Lower lobe of right lung (tissue), 2 donors: ENCODE results near the gene SLC49A3. TPM values are rescaled to one million over a fixed set of nuclear protein-coding genes. Genes with fewer than 3 reads are reported as not detected.

Experiments used
- ATAC-seq, 2 donors: fragments of 200-7000 bp; cut with Tn5 transposase; one replicate each; pipeline ENCODE4 v1.9.1; 2020 to 2022; ENCODE audit warnings: mild to moderate bottlenecking in 2 of 2, moderate library complexity in 2 of 2
- DNase-seq: peaks from one replicate; pipeline ENCODE4 v3.0.0-alpha.2; 2020
- H3K27ac ChIP-seq: fragments of 200-600 bp; one replicate; pipeline ENCODE4 v1.8.0; 2022
- H3K27me3 ChIP-seq: fragments of 200-600 bp; one replicate; pipeline ENCODE4 v1.8.0; 2022; ENCODE audit warnings: low read depth
- H3K36me3 ChIP-seq: fragments of 200-600 bp; one replicate; pipeline ENCODE4 v1.8.0; 2022; ENCODE audit warnings: mild to moderate bottlenecking
- H3K4me1 ChIP-seq: fragments of 200-600 bp; one replicate; pipeline ENCODE4 v1.8.0; 2022
- H3K4me3 ChIP-seq: fragments of 200-600 bp; one replicate; pipeline ENCODE4 v1.8.0; 2022; ENCODE audit warnings: mild to moderate bottlenecking
- H3K9me3 ChIP-seq: fragments of 200-600 bp; one replicate; pipeline ENCODE4 v1.8.0; 2022
- CTCF ChIP-seq: fragments of 200-600 bp; IDR thresholded peaks from one replicate; pipeline ENCODE4 v1.8.0; 2022; ENCODE audit warnings: antibody characterized with exemption, mild to moderate bottlenecking
- intact Hi-C: fragments of 100-400 bp; cut with DNase I; formaldehyde crosslinking; loops from one replicate; pipeline ENCODE4 v1.11.0; 2022
- total RNA-seq: library from RNA; stranded (reverse); fragmentation: NEBNext Ultra II Directional; extraction: Animal tissue kit (Norgen Biotek cat#: 25700); gene quantifications from one replicate; pipeline ENCODE4 v1.2.1, GENCODE V29; 2021
- donor health status: DM: no; HTN: yes; CAD: no; lungs with severe emphysema.

SLC49A3 gene
- total RNA-seq, 1 donor from 2014 or later = 31.5 TPM

DNA sequence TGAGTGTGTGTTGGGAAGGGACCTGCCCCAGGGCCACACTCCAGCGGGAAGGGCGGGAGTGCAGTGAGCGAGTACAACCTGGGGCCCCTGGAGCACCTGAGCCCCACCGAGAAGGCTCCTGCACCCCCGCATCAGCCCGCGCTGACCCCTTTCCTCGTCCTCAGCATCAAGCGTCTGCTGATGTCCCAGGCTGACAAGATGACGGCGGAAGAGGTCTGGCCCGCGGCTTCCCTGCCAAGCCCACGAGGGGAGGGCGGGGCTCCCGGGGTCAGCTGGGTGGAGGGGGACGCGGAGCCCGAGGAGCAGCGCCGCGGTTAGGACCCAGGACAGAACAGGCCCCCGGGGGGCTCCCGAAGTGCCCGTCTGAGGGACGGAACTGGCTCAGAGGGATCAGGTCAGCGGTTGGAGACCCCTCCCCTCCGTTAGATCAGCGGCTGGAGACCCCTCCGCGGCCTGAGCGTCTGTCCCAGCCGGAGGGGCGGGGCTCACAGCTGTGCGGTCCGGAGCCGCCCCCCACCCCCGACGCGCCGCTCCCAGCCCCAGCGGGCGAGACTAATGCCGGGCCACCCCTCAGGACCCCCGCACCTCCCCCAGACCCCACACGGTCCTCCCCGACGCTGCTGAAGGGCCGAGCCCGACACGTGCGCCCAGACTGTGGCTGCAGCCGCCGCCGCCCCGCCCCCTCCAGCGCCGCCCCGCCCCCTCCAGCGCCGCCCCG, 7.9 kb downstream of the SLC49A3 start:
- H3K27me3 ChIP-seq = no peaks in the 10 kb centered on the region

DNA sequence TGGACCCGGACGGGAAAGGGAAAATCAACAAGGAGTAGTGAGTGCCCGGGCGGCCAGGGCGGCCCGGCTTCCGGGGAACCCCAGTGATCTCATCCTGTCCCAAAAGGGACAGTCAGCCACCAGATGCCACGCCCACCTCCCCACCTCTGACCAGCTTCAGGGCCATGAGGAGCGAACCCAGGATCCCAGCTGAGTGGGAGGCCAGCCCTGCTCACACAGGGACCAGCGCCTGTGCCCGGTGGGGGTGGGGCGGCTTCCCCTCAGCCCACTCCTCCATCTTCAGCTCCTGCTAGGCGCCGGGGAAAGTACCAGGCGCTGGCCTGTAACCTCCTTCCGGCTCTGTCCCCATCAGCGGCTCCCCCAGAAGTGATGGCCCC, 8.4 kb downstream of the SLC49A3 start:
- Histone ChIP-seq H3K27ac (peak overlapping the region; percentile 41), H3K36me3 (no peaks in the 10 kb centered on the region), H3K4me1 (peaks cover 32% of the 10 kb centered on the region), H3K27me3 (no peaks in the 10 kb centered on the region), H3K4me3 (peak overlapping the region; percentile 67), H3K9me3 (no peaks in the 10 kb centered on the region)
- DNase-seq (no peak), ATAC-seq (peak; percentile 0 to 4)
- intact Hi-C loops = no loop called here
- no peak for TF ChIP-seq CTCF

More for the DNA sequence above, 7.9 kb downstream of the SLC49A3 start:
- H3K4me1 ChIP-seq = peaks cover 26% of the 10 kb centered on the region
- ATAC-seq (peak; percentile 53 to 65), DNase-seq (peak; percentile 81)
- no peaks in the 10 kb centered on the region for H3K9me3 ChIP-seq
- peak overlapping the region; percentile 67 for H3K4me3 ChIP-seq
- intact Hi-C loops = no loop called here
- peak overlapping the region; percentile 41 for H3K27ac ChIP-seq
- no peaks in the 10 kb centered on the region for H3K36me3 ChIP-seq
- TF ChIP-seq CTCF = no peak

- intact Hi-C loops = no loop called here
- Histone ChIP-seq H3K27ac (peak overlapping the region; percentile 41), H3K4me3 (no peak overlapping the region), H3K27me3 (no peaks in the 10 kb centered on the region), H3K9me3 (no peaks in the 10 kb centered on the region), H3K4me1 (peaks cover 36% of the 10 kb centered on the region), H3K36me3 (no peaks in the 10 kb centered on the region)
- DNase-seq (peak; percentile 42), ATAC-seq (no peak)
- no peak for TF ChIP-seq CTCF
Measured at GRCh38 chr4:680091-680490, 8.9 kb downstream of the SLC49A3 start.

DNA sequence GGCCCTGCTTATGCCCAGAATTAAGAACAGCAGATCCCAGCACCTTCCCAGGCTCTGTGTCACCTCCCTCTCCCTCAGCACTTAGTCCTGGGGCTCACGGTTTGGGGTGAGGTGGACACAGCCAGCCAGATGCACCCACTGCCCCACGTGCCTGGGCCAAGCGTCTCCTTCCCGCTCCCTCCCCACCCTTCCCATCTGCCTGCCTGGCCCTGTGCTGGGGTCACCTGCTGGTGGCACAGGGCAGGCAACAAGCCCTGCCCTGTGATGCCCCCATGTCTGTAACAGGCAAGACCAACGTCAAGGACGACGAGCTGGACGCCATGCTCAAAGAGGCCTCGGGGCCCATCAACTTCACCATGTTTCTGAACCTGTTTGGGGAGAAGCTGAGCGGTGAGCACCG, 9.3 kb downstream of the SLC49A3 start:
- no peak for ATAC-seq
- Histone ChIP-seq H3K9me3 (no peaks in the 10 kb centered on the region), H3K4me1 (peaks cover 39% of the 10 kb centered on the region), H3K4me3 (no peak overlapping the region), H3K36me3 (no peaks in the 10 kb centered on the region), H3K27ac (no peak overlapping the region), H3K27me3 (no peaks in the 10 kb centered on the region)
- intact Hi-C loops = no loop called here
- no peak for DNase-seq
- no peak for TF ChIP-seq CTCF

DNA sequence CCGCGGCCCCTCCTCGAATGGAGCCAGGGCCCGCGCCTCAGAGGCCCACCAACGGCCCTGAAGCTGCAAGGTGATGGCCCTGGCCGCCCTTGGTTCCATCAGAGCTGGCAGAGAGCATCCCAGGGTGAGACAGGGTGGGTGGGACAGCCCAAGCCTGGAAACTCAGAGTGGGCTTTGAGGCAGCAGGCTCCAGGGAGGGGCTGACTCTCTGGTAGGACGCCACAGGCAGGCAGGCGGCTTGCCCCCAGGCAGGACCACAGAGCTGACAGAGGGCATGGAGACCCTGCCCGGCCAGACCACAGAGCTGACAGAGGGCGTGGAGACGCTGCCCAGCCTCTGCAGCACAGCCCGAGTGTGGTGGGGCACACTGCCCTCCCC, 9.9 kb downstream of the SLC49A3 start:
- no peaks in the 10 kb centered on the region for H3K27me3 ChIP-seq

More for the DNA sequence above, 9.9 kb downstream of the SLC49A3 start:
- Histone ChIP-seq H3K36me3 (no peaks in the 10 kb centered on the region), H3K9me3 (no peaks in the 10 kb centered on the region), H3K4me1 (peaks cover 37% of the 10 kb centered on the region), H3K4me3 (no peak overlapping the region), H3K27ac (no peak overlapping the region)
- intact Hi-C loops = no loop called here
- DNase-seq (no peak), ATAC-seq (no peak)
- TF ChIP-seq CTCF = no peak
